A549 (cell line): ENCODE data around the gene GLCE. TPM values are rescaled to one million over a fixed set of nuclear protein-coding genes. Genes with fewer than 3 reads are reported as not detected.

ENCODE experiments used
- ATAC-seq, 2 experiments: fragments of 200-7000 bp in 1 of 2; fragments of >200 bp in 1 of 2; cut with Nextera tagmentation in 1 of 2; cut with Tn5 transposase in 1 of 2; 3 replicates each; pipeline versions ENCODE4 v1.8.0 to v1.9.1; 2018 to 2020; ENCODE audit warnings: mild to moderate bottlenecking in 1 of 2, moderate library complexity in 1 of 2
- CTCF ChIA-PET: fragments of 300-600 bp; sonication (Branson Sonifier 250); formaldehyde crosslinking; extraction: SDS; loops from one replicate; lab custom pipeline; 2021; ENCODE audit warnings: antibody characterized with exemption, inconsistent platforms; lab: Yijun Ruan, JAX
- POLR2A ChIA-PET: fragments of 350-600 bp; formaldehyde crosslinking; extraction: SDS; loops from one replicate; lab custom pipeline; 2021; ENCODE audit warnings: antibody characterized with exemption, inconsistent platforms; lab: Yijun Ruan, JAX
- DNase-seq, 2 experiments: peaks; one replicate each; pipeline versions ENCODE4 v3.0.0 to v3.0.0-alpha.2; 2011 to 2016; ENCODE audit warnings: low read depth in 1 of 2, low spot score in 1 of 2
- FAIRE-seq: peaks from 2 replicates; lab custom pipeline; 2011; peaks lifted over from hg19 to GRCh38; lab: Jason Lieb, UNC
- H3K27ac ChIP-seq, 2 experiments: fragments of >200 bp; sonication (Bioruptor Twin); formaldehyde crosslinking; 3 replicates each; pipeline ENCODE4 v1.5.1; 2016 to 2017
- H3K4me1 ChIP-seq: fragments of >200 bp; sonication (Bioruptor Twin); formaldehyde crosslinking; 3 replicates; pipeline ENCODE4 v1.6.1; 2016
- H3K4me2 ChIP-seq: fragments of >200 bp; sonication (Bioruptor Twin); formaldehyde crosslinking; 3 replicates; pipeline ENCODE4 v1.6.1; 2016
- H3K4me3 ChIP-seq: fragments of >200 bp; sonication (Bioruptor Twin); formaldehyde crosslinking; 3 replicates; pipeline ENCODE4 v1.5.1; 2016
- H3K9me3 ChIP-seq: fragments of >200 bp; sonication (Bioruptor Twin); formaldehyde crosslinking; 3 replicates; pipeline ENCODE4 v1.6.1; 2016
- BHLHE40 ChIP-seq: IDR thresholded peaks from 2 replicates; pipeline ENCODE4 v1.6.1; 2012; ENCODE audit warnings: low read depth, low read length, inconsistent platforms
- CBX8 ChIP-seq: fragments of 200-600 bp; sonication (generic); IDR thresholded peaks from 2 replicates; pipeline ENCODE4 v1.6.1; 2016
- CEBPB ChIP-seq, 2 experiments: fragments of >200 bp in 1 of 2; sonication (Bioruptor Twin) in 1 of 2; formaldehyde crosslinking in 1 of 2; IDR thresholded peaks; 2 replicates each; pipeline ENCODE4 v1.6.1; 2012 to 2016
- CHD2 ChIP-seq: fragments of 150-350 bp; IDR thresholded peaks from 2 replicates; pipeline ENCODE4 v1.6.1; 2014; ENCODE audit warnings: low read length; ENCODE audit not compliant: partially characterized antibody
- EP300 ChIP-seq, 2 experiments: fragments of >200 bp; sonication (Bioruptor Twin); formaldehyde crosslinking; IDR thresholded peaks; 2 replicates in 1 of 2; 3 replicates in 1 of 2; pipeline ENCODE4 v1.6.1; 2016 to 2017
- FOSB ChIP-seq: fragments of 250-450 bp; sonication (Bioruptor Pico); IDR thresholded peaks from 2 replicates; pipeline ENCODE4 v1.5.0; 2020; ENCODE audit warnings: mild to moderate bottlenecking, moderate library complexity
- FOSL2 ChIP-seq, 2 experiments: fragments of 450-650 bp in 1 of 2; fragments of >200 bp in 1 of 2; sonication (Bioruptor Twin) in 1 of 2; formaldehyde crosslinking; IDR thresholded peaks; 2 replicates each; pipeline versions ENCODE4 v1.5.0 to v1.6.1; 2016 to 2020; ENCODE audit warnings: mild to moderate bottlenecking in 1 of 2, moderate library complexity in 1 of 2
- HES2 ChIP-seq: fragments of >200 bp; sonication (Bioruptor Twin); formaldehyde crosslinking; IDR thresholded peaks from 2 replicates; pipeline ENCODE4 v1.6.1; 2016
- HMGXB4 ChIP-seq: fragments of 250-450 bp; sonication (Bioruptor Pico); IDR thresholded peaks from 2 replicates; pipeline ENCODE4 v1.5.0; 2021; ENCODE audit warnings: mild to moderate bottlenecking, moderate library complexity, borderline replicate concordance
- HOXB5 ChIP-seq: fragments of 250-450 bp; sonication (Bioruptor Pico); IDR thresholded peaks from 2 replicates; pipeline ENCODE4 v1.5.0; 2020; ENCODE audit warnings: mild to moderate bottlenecking, moderate library complexity
- JUN ChIP-seq, 2 experiments: fragments of >200 bp; sonication (Bioruptor Twin); formaldehyde crosslinking; IDR thresholded peaks; 2 replicates in 1 of 2; 3 replicates in 1 of 2; pipeline ENCODE4 v1.6.1; 2016 to 2017
- JUNB ChIP-seq: fragments of >200 bp; sonication (Bioruptor Twin); formaldehyde crosslinking; IDR thresholded peaks from 2 replicates; pipeline ENCODE4 v1.6.1; 2016
- KDM5A ChIP-seq: fragments of 200-600 bp; sonication (generic); IDR thresholded peaks from 2 replicates; pipeline ENCODE4 v1.6.1; 2016; ENCODE audit warnings: antibody characterized with exemption, mild to moderate bottlenecking
- MAFK ChIP-seq: fragments of 450-650 bp; IDR thresholded peaks from 2 replicates; pipeline ENCODE4 v1.6.1; 2014; ENCODE audit not compliant: partially characterized antibody
- MAX ChIP-seq: IDR thresholded peaks from 2 replicates; pipeline ENCODE4 v1.6.1; 2012
- MAZ ChIP-seq: fragments of 150-350 bp; IDR thresholded peaks from 2 replicates; pipeline ENCODE4 v1.6.1; 2014; ENCODE audit warnings: antibody characterized with exemption, low read depth, low read length, borderline replicate concordance
- MYC ChIP-seq: IDR thresholded peaks from 2 replicates; pipeline ENCODE4 v1.6.1; 2012; ENCODE audit warnings: mild to moderate bottlenecking, inconsistent platforms, low read length, improper control_type of control experiment, borderline replicate concordance
- NFE2L2 ChIP-seq: fragments of 150-350 bp; conservative IDR thresholded peaks from 2 replicates; pipeline ENCODE4 v1.6.1; 2014; ENCODE audit warnings: low read length
- NR3C1 ChIP-seq: fragments of >200 bp; sonication (Bioruptor Twin); formaldehyde crosslinking; IDR thresholded peaks from 3 replicates; pipeline ENCODE4 v1.6.1; 2017
- PBX3 ChIP-seq: IDR thresholded peaks from 2 replicates; pipeline ENCODE4 v1.6.1; 2012
- RARB ChIP-seq: fragments of 250-450 bp; sonication (Bioruptor Pico); IDR thresholded peaks from 2 replicates; pipeline ENCODE4 v1.8.0; 2021; ENCODE audit warnings: mild to moderate bottlenecking, moderate library complexity
- RCOR1 ChIP-seq: fragments of 150-350 bp; IDR thresholded peaks from 2 replicates; pipeline ENCODE4 v1.6.1; 2014; ENCODE audit warnings: antibody characterized with exemption, low read length, low read depth
- REST ChIP-seq: fragments of 200-600 bp; sonication (generic); IDR thresholded peaks from 2 replicates; pipeline ENCODE4 v1.6.1; 2016; ENCODE audit warnings: antibody characterized with exemption, mild to moderate bottlenecking, moderate library complexity
- RFX5 ChIP-seq: fragments of 450-650 bp; IDR thresholded peaks from 2 replicates; pipeline ENCODE4 v1.7.1; 2014; ENCODE audit warnings: antibody characterized with exemption, mild to moderate bottlenecking, moderate library complexity
- SREBF2 ChIP-seq: fragments of 450-650 bp; IDR thresholded peaks from 2 replicates; pipeline ENCODE4 v1.6.1; 2014; ENCODE audit warnings: mild to moderate bottlenecking, moderate library complexity
- TP53 ChIP-seq: fragments of 250-450 bp; sonication (Bioruptor Pico); IDR thresholded peaks from 2 replicates; pipeline ENCODE4 v1.5.0; 2021; ENCODE audit warnings: mild to moderate bottlenecking, moderate library complexity
- ZC3H11A ChIP-seq: fragments of 450-650 bp; IDR thresholded peaks from 2 replicates; pipeline ENCODE4 v1.6.1; 2014; ENCODE audit warnings: antibody characterized with exemption, mild to moderate bottlenecking
- ZFP36 ChIP-seq: fragments of 450-650 bp; IDR thresholded peaks from 2 replicates; pipeline ENCODE4 v1.6.1; 2014; ENCODE audit warnings: borderline replicate concordance; ENCODE audit not compliant: partially characterized antibody
- ZSCAN20 ChIP-seq: fragments of 250-450 bp; sonication (Bioruptor Pico); IDR thresholded peaks from 2 replicates; pipeline ENCODE4 v1.8.0; 2022; ENCODE audit warnings: mild to moderate bottlenecking, moderate library complexity
- WGBS: methylation state at CpG from one replicate; pipeline ENCODE4 v1.1.6; 2017; ENCODE audit errors: missing lambda C conversion rate; 5-methylcytosine and 5-hydroxymethylcytosine counted together
- polyA plus RNA-seq, 4 experiments: library from polyadenylated mRNA; depleted of rRNA in 3 of 4; stranded (reverse); fragments of >200 nt; fragmentation: RNase III in 1 of 4; extraction: RNeasy Plus Mini Kit Qiagen cat#74134 plus additional on column Dnase treatment in 1 of 4; gene quantifications; 2 replicates in 3 of 4; 3 replicates in 1 of 4; pipeline ENCODE4 v1.2.3, GENCODE V29; 2011 to 2017

GLCE gene
- polyA plus RNA-seq, 2 of the 4 experiments (the other 2 are of a cell fraction): 19.6 to 41.8 TPM

- H3K4me2 ChIP-seq: no peak overlapping the region
- peak; percentile 88 for FAIRE-seq
- no peak overlapping the region for H3K4me3 ChIP-seq
- no peak for ATAC-seq
- no peak for DNase-seq
- 11% methylated on average over 1 of the region's 1 CpG for WGBS
- no peaks in the 10 kb centered on the region for H3K4me1 ChIP-seq
- POLR2A ChIA-PET: no interaction called here
- no peaks in the 10 kb centered on the region for H3K9me3 ChIP-seq
- no peak for TF ChIP-seq JUN (IDR thresholded peaks at IDR 0.05)
- TF ChIP-seq ZSCAN20 (CRISPR knock-in tag): no peak
- no peak for TF ChIP-seq FOSL2 (IDR thresholded peaks at IDR 0.05)
- TF ChIP-seq FOSL2 (CRISPR knock-in tag; IDR thresholded peaks at IDR 0.05): no peak
- TF ChIP-seq MYC: no peak
- TF ChIP-seq ZC3H11A: no peak
- TF ChIP-seq MAFK: no peak
- TF ChIP-seq EP300 (IDR thresholded peaks at IDR 0.05): no peak
- TF ChIP-seq JUNB: no peak
- CTCF ChIA-PET: no interaction called here
- no peak overlapping the region for H3K27ac ChIP-seq
Measured at GRCh38 chr15:69206079-69206478, 45.6 kb downstream of the GLCE start.

GRCh38 chr15:69209661-69210060, 49.2 kb downstream of the GLCE start:
- no peak for DNase-seq
- POLR2A ChIA-PET: no interaction called here
- FAIRE-seq: no peak
- ATAC-seq: no peak
- TF ChIP-seq KDM5A (no peak), CHD2 (no peak), RFX5 (no peak), FOSL2 (IDR thresholded peaks at IDR 0.05) (no peak), FOSL2 (CRISPR knock-in tag; IDR thresholded peaks at IDR 0.05) (no peak), MAFK (no peak), CEBPB (IDR thresholded peaks at IDR 0.05) (no peak), RARB (no peak), RCOR1 (no peak), FOSB (CRISPR knock-in tag) (no peak), CBX8 (no peak), NR3C1 (no peak), REST (no peak), JUN (IDR thresholded peaks at IDR 0.05) (no peak), MAZ (no peak), MAX (no peak), NFE2L2 (no peak), ZC3H11A (no peak)
- WGBS: 63% methylated on average over 1 of the region's 1 CpG
- Histone ChIP-seq H3K4me3 (no peak overlapping the region), H3K27ac (no peak overlapping the region), H3K4me2 (no peak overlapping the region), H3K4me1 (no peaks in the 10 kb centered on the region), H3K9me3 (no peaks in the 10 kb centered on the region)
- CTCF ChIA-PET: interaction anchor here (1.2 to 1.7 kb wide), 2 partner anchors 13 to 150 kb away, joined by 3 to 5 read pairs; no protein-coding TSS in a partner anchor

GRCh38 chr15:69210574-69210973, 50.1 kb downstream of the GLCE start:
- FAIRE-seq: peak; percentile 32
- ChIA-PET CTCF (interaction anchor here (0.9 to 1.7 kb wide), 3 partner anchors 9 to 151 kb away, joined by 3 to 5 read pairs (median 3); no protein-coding TSS in a partner anchor), POLR2A (no interaction called here)
- no peaks in the 10 kb centered on the region for H3K9me3 ChIP-seq
- H3K4me2 ChIP-seq: no peak overlapping the region
- no peak overlapping the region for H3K4me3 ChIP-seq
- no peak for ATAC-seq
- no peaks in the 10 kb centered on the region for H3K4me1 ChIP-seq
- DNase-seq: no peak
- no peak overlapping the region for H3K27ac ChIP-seq
- no peak for TF ChIP-seq MAZ
- TF ChIP-seq TP53 (CRISPR knock-in tag): no peak
- TF ChIP-seq HMGXB4 (CRISPR knock-in tag): no peak
- no peak for TF ChIP-seq SREBF2
- TF ChIP-seq CBX8: no peak
- no peak for TF ChIP-seq NFE2L2
- no peak for TF ChIP-seq ZFP36
- no peak for TF ChIP-seq PBX3
- no peak for TF ChIP-seq HES2
- TF ChIP-seq HOXB5: no peak
- TF ChIP-seq RFX5: no peak
- TF ChIP-seq RARB: no peak
- TF ChIP-seq BHLHE40: no peak
